Measurements from ENCODE around the gene AQP12B.
"Not testable (repeated sequence)": the region's sequence is repeated elsewhere in the genome, so short reads cannot be mapped to it uniquely, and the experiment has no call there.

Gene AQP12B

GRCh38 chr2:240683329-240683979 lies 769 bp upstream of the AQP12B start:
- DNase-seq (ENCODE audit: low spot score) = not testable (repeated sequence)

- not testable (repeated sequence) for DNase-seq (ENCODE audit: low spot score)
Measured at GRCh38 chr2:240680185-240680584, 2.5 kb downstream of the AQP12B start.

GRCh38 chr2:240678909-240679308 lies 3.8 kb downstream of the AQP12B start:
- DNase-seq (ENCODE audit: low spot score) = not testable (repeated sequence)

- not testable (repeated sequence) for DNase-seq (ENCODE audit: low spot score)
Measured at GRCh38 chr2:240678043-240678442, 4.6 kb downstream of the AQP12B start.

GRCh38 chr2:240675345-240675744 lies 7.3 kb downstream of the AQP12B start:
- not testable (repeated sequence) for DNase-seq (ENCODE audit: low spot score)

GRCh38 chr2:240674461-240675184 lies 8.1 kb downstream of the AQP12B start:
- DNase-seq (ENCODE audit: low spot score) = not testable (repeated sequence)

GRCh38 chr2:240672701-240673190 lies 9.9 kb downstream of the AQP12B start:
- no peak for DNase-seq (ENCODE audit: low spot score)

- DNase-seq (ENCODE audit: low spot score) = no peak
Measured at GRCh38 chr2:240672076-240672700, 10.5 kb downstream of the AQP12B start.

- DNase-seq (ENCODE audit: low spot score) = no peak
Measured at GRCh38 chr2:240670950-240671349, 11.7 kb downstream of the AQP12B start.

- DNase-seq (ENCODE audit: low spot score) = no peak
Measured at GRCh38 chr2:240670402-240670801, 12.3 kb downstream of the AQP12B start.

- DNase-seq (ENCODE audit: low spot score) = no peak
Measured at GRCh38 chr2:240664622-240665021, 18.1 kb downstream of the AQP12B start.

GRCh38 chr2:240663546-240664190 lies 19.0 kb downstream of the AQP12B start:
- DNase-seq (ENCODE audit: low spot score) = no peak

GRCh38 chr2:240662681-240663080 lies 20.0 kb downstream of the AQP12B start:
- no peak for DNase-seq (ENCODE audit: low spot score)

- not testable (repeated sequence) for DNase-seq (ENCODE audit: low spot score)
Measured at GRCh38 chr2:240659883-240660282, 22.8 kb downstream of the AQP12B start.

- no peak for DNase-seq (ENCODE audit: low spot score)
Measured at GRCh38 chr2:240655931-240656886, 26.5 kb downstream of the AQP12B start.

GRCh38 chr2:240651185-240651584 lies 31.5 kb downstream of the AQP12B start:
- DNase-seq (ENCODE audit: low spot score) = no peak

GRCh38 chr2:240650254-240650965 lies 32.3 kb downstream of the AQP12B start:
- DNase-seq (ENCODE audit: low spot score) = no peak

- no peak for DNase-seq (ENCODE audit: low spot score)
Measured at GRCh38 chr2:240649331-240649730, 33.4 kb downstream of the AQP12B start.

- no peak for DNase-seq (ENCODE audit: low spot score)
Measured at GRCh38 chr2:240648650-240649275, 33.9 kb downstream of the AQP12B start.

- DNase-seq (ENCODE audit: low spot score) = no peak
Measured at GRCh38 chr2:240648155-240648649, 34.5 kb downstream of the AQP12B start.

Data from LoVo (cell line).